H1 (cell line): ENCODE measurements around the gene ARHGEF7. TPM values are rescaled to one million over a fixed set of nuclear protein-coding genes. Genes with fewer than 3 reads are reported as not detected.

Experiments
- CTCF ChIA-PET: fragments of 300-600 bp; sonication (Branson Sonifier 250); formaldehyde crosslinking; loops from one replicate; lab custom pipeline; 2021; ENCODE audit not compliant: partially characterized antibody; lab: Charles Lee
- POLR2A ChIA-PET: fragments of 300-600 bp; sonication (Branson Sonifier 250); formaldehyde crosslinking; loops from one replicate; lab custom pipeline; 2021; ENCODE audit warnings: inconsistent platforms; ENCODE audit not compliant: partially characterized antibody; lab: Charles Lee
- DNase-seq, 2 experiments: peaks; one replicate each; pipeline versions ENCODE4 v3.0.0 to v3.0.0-alpha.2; 2010 to 2022; ENCODE audit warnings: low spot score in 2 of 2, low read depth in 1 of 2, mixed read lengths in 1 of 2
- FAIRE-seq: peaks from 2 replicates; lab custom pipeline; 2011; peaks lifted over from hg19 to GRCh38; lab: Jason Lieb, UNC
- H2AFZ ChIP-seq: 2 replicates; pipeline ENCODE4 v1.8.1; 2012; ENCODE audit warnings: low read length, inconsistent platforms
- H2AK5ac ChIP-seq: 2 replicates; pipeline ENCODE4 v1.6.1; 2013; ENCODE audit warnings: low read depth, low read length
- H2BK120ac ChIP-seq: replicated peaks from 2 replicates; pipeline ENCODE3; 2013; ENCODE audit warnings: low read depth, low read length, inconsistent platforms
- H2BK12ac ChIP-seq: 2 replicates; pipeline ENCODE4 v1.6.1; 2013; ENCODE audit warnings: low read depth, low read length
- H2BK15ac ChIP-seq: 2 replicates; pipeline ENCODE4 v1.6.1; 2013; ENCODE audit warnings: low read length
- H2BK20ac ChIP-seq: 2 replicates; pipeline ENCODE4 v1.6.1; 2013; ENCODE audit warnings: low read length
- H2BK5ac ChIP-seq: 2 replicates; pipeline ENCODE4 v1.6.1; 2013; ENCODE audit warnings: low read depth, low read length
- H3K14ac ChIP-seq: 2 replicates; pipeline ENCODE4 v1.6.1; 2013; ENCODE audit warnings: inconsistent platforms; ENCODE audit not compliant: insufficient read length
- H3K18ac ChIP-seq: 2 replicates; pipeline ENCODE4 v1.6.1; 2013; ENCODE audit warnings: low read length; ENCODE audit errors: extremely low read depth
- H3K23ac ChIP-seq: 2 replicates; pipeline ENCODE4 v1.6.1; 2013; ENCODE audit warnings: inconsistent platforms; ENCODE audit not compliant: insufficient read length
- H3K23me2 ChIP-seq: 2 replicates; pipeline ENCODE4 v1.6.1; 2013; ENCODE audit warnings: low read depth, low read length
- H3K27ac ChIP-seq: 2 replicates; pipeline ENCODE4 v1.6.1; 2011; ENCODE audit warnings: low read depth, low read length, inconsistent platforms
- H3K27me3 ChIP-seq, 4 experiments: replicated peaks in 1 of 4; 1 replicate in 1 of 4; 2 replicates in 3 of 4; pipeline versions ENCODE4 v1.6.1 to v1.8.1; 2011 to 2013; ENCODE audit warnings: low read length in 3 of 4, mild to moderate bottlenecking in 3 of 4, inconsistent platforms in 2 of 4, mixed read lengths in 2 of 4, moderate library complexity in 1 of 4; ENCODE audit not compliant: control insufficient read depth in 3 of 4, insufficient read depth in 3 of 4; ENCODE audit errors: extremely low read depth in 1 of 4
- H3K36me3 ChIP-seq, 4 experiments: 2 replicates each; pipeline versions ENCODE4 v1.6.1 to v1.8.1; 2011 to 2013; ENCODE audit warnings: mild to moderate bottlenecking in 4 of 4, low read length in 3 of 4, moderate library complexity in 2 of 4, control low read depth in 1 of 4, inconsistent platforms in 1 of 4; ENCODE audit not compliant: insufficient read depth in 4 of 4, control insufficient read depth in 2 of 4
- H3K4ac ChIP-seq: replicated peaks from 2 replicates; pipeline ENCODE3; 2013; ENCODE audit warnings: low read length, low read depth, mixed read lengths, inconsistent platforms; ENCODE audit not compliant: insufficient read length
- H3K4me1 ChIP-seq, 4 experiments: replicated peaks in 1 of 4; 1 replicate in 1 of 4; 2 replicates in 3 of 4; pipeline versions ENCODE4 v1.6.1 to v1.8.1; 2011 to 2013; ENCODE audit warnings: low read length in 3 of 4, inconsistent platforms in 2 of 4, mixed read lengths in 1 of 4; ENCODE audit not compliant: insufficient read depth in 4 of 4, control insufficient read depth in 3 of 4
- H3K4me2 ChIP-seq, 2 experiments: 2 replicates each; pipeline versions ENCODE4 v1.6.1 to v1.8.1; 2011 to 2013; ENCODE audit warnings: low read depth in 2 of 2, low read length in 2 of 2, control low read depth in 1 of 2, inconsistent platforms in 1 of 2, mild to moderate bottlenecking in 1 of 2; ENCODE audit not compliant: insufficient read depth in 1 of 2
- H3K4me3 ChIP-seq, 4 experiments: fragments of 200-600, 300-600 bp in 1 of 4; sonication (generic), shearing (Covaris generic), sonication (Bioruptor Twin) in 1 of 4; 2 replicates each; pipeline versions ENCODE4 v1.5.1 to v1.8.1; 2011 to 2016; ENCODE audit warnings: low read length in 4 of 4, low read depth in 3 of 4, control low read depth in 2 of 4, inconsistent platforms in 2 of 4, mild to moderate bottlenecking in 2 of 4, mixed read lengths in 1 of 4, moderate library complexity in 1 of 4; ENCODE audit not compliant: insufficient read depth in 2 of 4; ENCODE audit errors: extremely low read depth in 1 of 4
- H3K56ac ChIP-seq: replicated peaks from 2 replicates; pipeline ENCODE3; 2013; ENCODE audit warnings: low read depth, mild to moderate bottlenecking, mixed read lengths, low read length, inconsistent platforms; ENCODE audit not compliant: insufficient read length
- H3K79me1 ChIP-seq: 2 replicates; pipeline ENCODE4 v1.6.1; 2013; ENCODE audit warnings: low read depth, low read length, control low read depth
- H3K79me2 ChIP-seq, 2 experiments: 2 replicates each; pipeline versions ENCODE4 v1.6.1 to v1.8.1; 2012 to 2013; ENCODE audit warnings: low read length in 2 of 2, mild to moderate bottlenecking in 2 of 2, inconsistent platforms in 1 of 2; ENCODE audit not compliant: insufficient read depth in 2 of 2, control insufficient read depth in 1 of 2
- H3K9ac ChIP-seq, 4 experiments: replicated peaks in 1 of 4; 1 replicate in 1 of 4; 2 replicates in 3 of 4; pipeline versions ENCODE4 v1.6.1 to v1.8.1; 2011 to 2013; ENCODE audit warnings: low read depth in 3 of 4, low read length in 3 of 4, control low read depth in 2 of 4, mild to moderate bottlenecking in 2 of 4, moderate library complexity in 2 of 4, inconsistent platforms in 1 of 4; ENCODE audit errors: extremely low read depth in 1 of 4
- H3K9me3 ChIP-seq, 2 experiments: 2 replicates each; pipeline versions ENCODE4 v1.6.1 to v1.8.1; 2012 to 2013; ENCODE audit warnings: mild to moderate bottlenecking in 2 of 2, moderate library complexity in 2 of 2, control low read depth in 1 of 2, inconsistent platforms in 1 of 2, low read depth in 1 of 2, low read length in 1 of 2, mixed read lengths in 1 of 2; ENCODE audit not compliant: insufficient read depth in 2 of 2
- H4K20me1 ChIP-seq, 2 experiments: replicated peaks in 1 of 2; 2 replicates each; pipeline versions ENCODE3 to v1.8.1; 2011 to 2013; ENCODE audit warnings: inconsistent platforms in 2 of 2, low read length in 2 of 2, mild to moderate bottlenecking in 1 of 2; ENCODE audit not compliant: insufficient read depth in 2 of 2, control insufficient read depth in 1 of 2
- H4K5ac ChIP-seq: 2 replicates; pipeline ENCODE4 v1.6.1; 2013; ENCODE audit warnings: low read length, low read depth, mixed read lengths, inconsistent platforms; ENCODE audit not compliant: insufficient read length
- H4K8ac ChIP-seq: 2 replicates; pipeline ENCODE4 v1.8.0; 2013; ENCODE audit warnings: mild to moderate bottlenecking, moderate library complexity, low read length, inconsistent platforms; ENCODE audit not compliant: insufficient read depth; ENCODE audit errors: extremely low read depth
- H4K91ac ChIP-seq: replicated peaks from 2 replicates; pipeline ENCODE3; 2013; ENCODE audit warnings: low read length, mixed read lengths, inconsistent platforms; ENCODE audit not compliant: insufficient read length
- GTF2F1 ChIP-seq: IDR thresholded peaks from 2 replicates; pipeline ENCODE4 v1.6.1; 2012; ENCODE audit warnings: low read depth, low read length, improper control_type of control experiment, borderline replicate concordance
- MAFK ChIP-seq: IDR thresholded peaks from 2 replicates; pipeline ENCODE4 v1.6.1; 2012; ENCODE audit warnings: low read depth, mild to moderate bottlenecking, improper control_type of control experiment, low read length
- POLR2AphosphoS5 ChIP-seq: IDR thresholded peaks from 2 replicates; pipeline ENCODE4 v1.6.1; 2011; ENCODE audit warnings: low read depth, low read length
- SIRT6 ChIP-seq: IDR thresholded peaks from one replicate; pipeline ENCODE4 v1.7.1; 2012; ENCODE audit warnings: low read length, inconsistent platforms
- SIX5 ChIP-seq: IDR thresholded peaks from 2 replicates; pipeline ENCODE4 v1.6.1; 2011; ENCODE audit warnings: mild to moderate bottlenecking, low read depth, low read length
- SP1 ChIP-seq: IDR thresholded peaks from 2 replicates; pipeline ENCODE4 v1.6.1; 2011; ENCODE audit warnings: low read depth, low read length
- TAF1 ChIP-seq: IDR thresholded peaks from 2 replicates; pipeline ENCODE4 v1.6.1; 2011; ENCODE audit warnings: mild to moderate bottlenecking, low read depth, low read length
- WGBS, 2 experiments: shearing (Covaris generic) in 1 of 2; methylation state at CpG; one replicate each; pipeline versions ENCODE4 v1.1.6 to v1.1.7; 2013 to 2015; ENCODE audit warnings: low lambda C conversion rate in 2 of 2, mixed read lengths in 2 of 2, inconsistent platforms in 1 of 2, low coverage in 1 of 2, missing lambda C conversion rate in 1 of 2; ENCODE audit not compliant: insufficient replicate concordance in 2 of 2, insufficient coverage in 1 of 2, insufficient read length in 1 of 2; ENCODE audit errors: extremely low coverage in 1 of 2, missing lambda C conversion rate in 1 of 2; 5-methylcytosine and 5-hydroxymethylcytosine counted together
- polyA plus RNA-seq, 7 experiments: library from polyadenylated mRNA; depleted of rRNA in 3 of 7; stranded (reverse) in 5 of 7; unstranded in 2 of 7; fragments of >200 nt in 5 of 7; fragments of 200-250 nt in 2 of 7; gene quantifications; 1 replicate in 5 of 7; 2 replicates in 1 of 7; 4 replicates in 1 of 7; pipeline versions ENCODE4 v1.2.1 to v1.2.3, GENCODE V29; 2011 to 2013; ENCODE audit warnings: missing spikeins in 2 of 7, mixed read lengths in 2 of 7
- total RNA-seq: library from RNA; stranded (reverse); fragmentation: NEBNext Ultra II Directional; extraction: Animal tissue kit (Norgen Biotek cat#: 25700); gene quantifications from 2 replicates; pipeline ENCODE4 v1.2.1, GENCODE V29; 2021
- TF ChIP-seq, protein P1 (sequence below), 3 experiments: IDR thresholded peaks; 1 replicate in 2 of 3; 2 replicates in 1 of 3; pipeline versions ENCODE4 v1.5.1 to v1.6.1; 2011; ENCODE audit warnings: low read length in 3 of 3, mild to moderate bottlenecking in 3 of 3, inconsistent platforms in 2 of 3, low read depth in 1 of 3, moderate library complexity in 1 of 3; ENCODE audit not compliant: insufficient read depth in 1 of 3; ENCODE audit errors: control extremely low read depth in 1 of 3

Gene ARHGEF7
- total and polyA plus RNA-seq, 2 of the 8 experiments (the other 6 are each of a cell fraction or from before 2014, with no cell fraction given) = 26.2 to 56.5 TPM

DNA sequence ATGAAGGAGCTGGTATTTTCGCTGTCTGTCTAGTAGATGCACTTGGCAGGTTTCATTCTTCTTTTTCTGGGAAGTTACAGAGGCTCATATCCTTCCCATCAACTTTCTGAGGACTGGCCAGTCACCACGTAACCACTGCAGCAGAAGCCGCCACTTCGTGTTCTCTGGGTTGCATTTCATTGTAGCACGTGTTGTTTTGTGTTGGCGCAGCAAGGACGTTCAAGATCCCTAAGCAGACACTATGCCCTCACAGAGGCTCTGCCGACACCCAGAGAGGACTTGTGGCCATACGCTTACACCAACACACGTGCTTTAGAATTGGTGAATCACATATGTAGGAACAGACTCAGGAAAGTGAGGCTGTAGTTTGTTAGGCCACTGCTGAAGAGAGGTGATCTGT, 163.1 kb downstream of the ARHGEF7 start:
- no peaks in the 10 kb centered on the region for H3K9me3 ChIP-seq
- FAIRE-seq (no peak), DNase-seq (no peak)
- H3K4ac ChIP-seq = no peak overlapping the region
- TF ChIP-seq SP1 (no peak), MAFK (no peak), POLR2AphosphoS5 (no peak), GTF2F1 (no peak), SIRT6 (no peak), SIX5 (no peak), TAF1 (no peak)
- TF ChIP-seq, protein P1, sequence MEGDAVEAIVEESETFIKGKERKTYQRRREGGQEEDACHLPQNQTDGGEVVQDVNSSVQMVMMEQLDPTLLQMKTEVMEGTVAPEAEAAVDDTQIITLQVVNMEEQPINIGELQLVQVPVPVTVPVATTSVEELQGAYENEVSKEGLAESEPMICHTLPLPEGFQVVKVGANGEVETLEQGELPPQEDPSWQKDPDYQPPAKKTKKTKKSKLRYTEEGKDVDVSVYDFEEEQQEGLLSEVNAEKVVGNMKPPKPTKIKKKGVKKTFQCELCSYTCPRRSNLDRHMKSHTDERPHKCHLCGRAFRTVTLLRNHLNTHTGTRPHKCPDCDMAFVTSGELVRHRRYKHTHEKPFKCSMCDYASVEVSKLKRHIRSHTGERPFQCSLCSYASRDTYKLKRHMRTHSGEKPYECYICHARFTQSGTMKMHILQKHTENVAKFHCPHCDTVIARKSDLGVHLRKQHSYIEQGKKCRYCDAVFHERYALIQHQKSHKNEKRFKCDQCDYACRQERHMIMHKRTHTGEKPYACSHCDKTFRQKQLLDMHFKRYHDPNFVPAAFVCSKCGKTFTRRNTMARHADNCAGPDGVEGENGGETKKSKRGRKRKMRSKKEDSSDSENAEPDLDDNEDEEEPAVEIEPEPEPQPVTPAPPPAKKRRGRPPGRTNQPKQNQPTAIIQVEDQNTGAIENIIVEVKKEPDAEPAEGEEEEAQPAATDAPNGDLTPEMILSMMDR (IDR thresholded peaks at IDR 0.05; ENCODE audit: control extremely low read depth in 1 of 3, insufficient read depth in 1 of 3, low read depth in 1 of 3, low read length in 3 of 3) = no peak
- no peak overlapping the region for H3K4me2 ChIP-seq
- H3K56ac ChIP-seq = no peak overlapping the region
- H2BK20ac ChIP-seq = no peak overlapping the region
- H2AFZ ChIP-seq = no peak overlapping the region
- H2BK12ac ChIP-seq = no peak overlapping the region
- H4K20me1 ChIP-seq = peaks cover 2 to 4% of the 10 kb centered on the region in 2 experiments
- ChIA-PET POLR2A (no interaction called here), CTCF (no interaction called here)
- H2BK15ac ChIP-seq = no peak overlapping the region
- no peaks in the 10 kb centered on the region for H3K4me1 ChIP-seq
- no peak overlapping the region for H2BK5ac ChIP-seq
- H4K8ac ChIP-seq = no peak overlapping the region
- H3K36me3 ChIP-seq = peaks cover 22 to 58% (median 42%) of the 10 kb centered on the region in 4 experiments
- H2BK120ac ChIP-seq = no peak overlapping the region
- H4K5ac ChIP-seq = no peak overlapping the region
- peaks cover 0 to 1% (median 0%) of the 10 kb centered on the region in 4 experiments; a peak in 1 of 7 replicates for H3K27me3 ChIP-seq
- H2AK5ac ChIP-seq = no peak overlapping the region
- H3K23me2 ChIP-seq = no peaks in the 10 kb centered on the region
- no peak overlapping the region for H4K91ac ChIP-seq
- H3K4me3 ChIP-seq = no peak overlapping the region
- H3K79me2 ChIP-seq = no peaks in the 10 kb centered on the region
- no peak overlapping the region for H3K27ac ChIP-seq
- no peak overlapping the region for H3K23ac ChIP-seq
- H3K18ac ChIP-seq = no peak overlapping the region
- H3K9ac ChIP-seq = no peak overlapping the region
- 94% methylated on average over 10 of the region's 10 CpGs; no CpG with 5 or more reads in 1 of the 2 experiments for WGBS, 2 experiments
- H3K14ac ChIP-seq = no peak overlapping the region
- H3K79me1 ChIP-seq = peaks cover 2% of the 10 kb centered on the region; the same call in 1 of the 2 replicates
